Left kidney (tissue), 2 donors: ENCODE measurements around the gene HS1BP3. TPM values are rescaled to one million over a fixed set of nuclear protein-coding genes. Genes with fewer than 3 reads are reported as not detected.

ENCODE experiments used
- DNase-seq: peaks from one replicate; pipeline ENCODE4 v3.0.0-alpha.2; 2013
- polyA plus RNA-seq: library from polyadenylated mRNA; unstranded; fragments of 120-200 nt; gene quantifications from one replicate; pipeline ENCODE4 v1.2.1, GENCODE V29; 2013; ENCODE audit not compliant: insufficient read length

HS1BP3 gene
- polyA plus RNA-seq, 1 donor = 14.6 TPM

DNA sequence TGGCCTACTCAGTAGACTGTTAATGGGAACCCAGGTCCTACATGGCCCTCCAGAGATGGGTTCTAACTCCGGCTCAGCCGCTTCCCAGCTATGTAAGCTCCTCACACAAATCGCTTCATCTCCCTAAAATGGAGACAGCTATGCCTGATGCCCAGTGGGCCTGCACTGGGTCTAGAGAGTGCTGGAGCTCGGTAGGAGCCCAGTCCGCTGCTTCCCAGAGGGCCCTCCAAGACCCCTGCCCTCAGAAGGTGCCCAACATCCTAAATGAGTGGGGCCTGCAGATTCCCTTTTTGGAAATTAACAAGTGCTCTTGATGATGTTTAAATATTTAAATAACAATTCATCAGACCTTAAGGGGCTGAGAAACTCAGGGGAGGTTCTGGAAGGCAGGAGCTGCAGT lies 47.1 kb downstream of the HS1BP3 start:
- no peak for DNase-seq

GRCh38 chr2:20602803-20603202 lies 48.1 kb downstream of the HS1BP3 start:
- DNase-seq = no peak

DNA sequence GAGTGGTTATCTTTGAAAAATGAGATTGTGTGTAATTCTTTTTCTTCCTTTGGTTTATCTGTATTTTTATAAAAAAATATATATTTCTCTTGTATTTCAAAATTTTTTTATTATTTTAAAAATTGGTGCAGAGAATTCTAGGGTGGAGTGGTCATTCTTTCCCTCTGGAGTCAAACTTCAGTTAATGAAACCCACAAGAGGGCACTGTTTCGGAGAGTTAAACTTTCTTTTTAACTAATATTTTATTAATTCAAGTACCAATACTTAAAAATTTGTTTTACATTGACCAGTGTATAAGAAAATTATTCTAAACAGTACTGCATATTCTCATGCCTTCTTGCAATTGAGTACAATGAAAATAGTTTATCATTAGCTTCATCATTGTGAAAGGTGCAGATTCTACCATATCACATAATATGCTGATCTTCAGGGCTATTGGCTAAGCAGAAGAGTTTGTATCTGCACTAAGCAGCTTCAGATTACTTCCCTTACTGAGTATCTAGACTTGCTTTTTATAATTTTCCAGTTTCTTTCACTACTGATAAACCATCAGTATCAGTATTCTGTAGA lies 50.1 kb downstream of the HS1BP3 start:
- no peak for DNase-seq

GRCh38 chr2:20599861-20600461 lies 50.9 kb downstream of the HS1BP3 start:
- no peak for DNase-seq

GRCh38 chr2:20599001-20599600 lies 51.8 kb downstream of the HS1BP3 start:
- DNase-seq = no peak

GRCh38 chr2:20597860-20598183 lies 53.1 kb downstream of the HS1BP3 start:
- no peak for DNase-seq

DNA sequence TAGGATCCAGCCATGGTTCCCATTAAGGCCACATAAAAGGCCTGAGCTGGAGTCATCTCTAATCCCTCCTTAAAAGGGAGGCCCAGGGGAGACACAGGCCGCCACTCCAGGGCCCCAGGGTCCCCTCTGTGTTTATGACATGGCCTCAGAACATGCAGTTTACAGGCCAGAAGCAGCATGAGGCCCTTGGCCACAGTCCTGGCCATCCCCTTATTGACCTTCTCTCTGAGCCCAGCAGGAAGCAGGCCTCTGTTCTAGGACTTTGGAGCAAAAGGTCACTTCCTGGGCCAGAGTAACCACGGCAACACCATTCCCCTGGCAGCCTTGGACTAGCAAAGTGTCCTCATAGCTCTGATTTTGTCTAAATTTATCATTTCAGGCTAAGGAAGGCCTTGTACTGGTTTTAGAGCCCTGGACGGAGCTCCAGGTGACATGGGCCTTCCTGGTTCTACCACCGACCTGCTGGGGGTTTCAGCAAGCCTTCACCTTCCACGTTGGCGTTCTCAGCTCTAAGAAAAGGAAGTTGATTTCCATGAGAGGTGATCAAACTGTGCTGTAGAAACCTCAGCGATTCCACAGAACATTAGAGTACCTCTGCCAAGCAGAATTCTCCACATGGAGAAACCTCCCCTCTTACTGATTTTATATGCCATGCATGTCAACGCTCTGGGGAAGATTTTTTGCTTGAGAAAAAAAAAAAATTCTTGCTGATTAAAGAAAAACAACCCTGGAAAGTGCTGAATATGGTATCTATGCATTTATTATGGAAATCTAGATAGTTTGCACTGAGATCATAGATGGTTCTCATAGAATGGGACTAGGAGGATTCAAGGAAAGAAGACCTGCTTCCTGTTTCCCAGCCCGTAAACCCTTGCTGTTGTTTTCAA lies 53.7 kb downstream of the HS1BP3 start:
- DNase-seq = no peak

DNA sequence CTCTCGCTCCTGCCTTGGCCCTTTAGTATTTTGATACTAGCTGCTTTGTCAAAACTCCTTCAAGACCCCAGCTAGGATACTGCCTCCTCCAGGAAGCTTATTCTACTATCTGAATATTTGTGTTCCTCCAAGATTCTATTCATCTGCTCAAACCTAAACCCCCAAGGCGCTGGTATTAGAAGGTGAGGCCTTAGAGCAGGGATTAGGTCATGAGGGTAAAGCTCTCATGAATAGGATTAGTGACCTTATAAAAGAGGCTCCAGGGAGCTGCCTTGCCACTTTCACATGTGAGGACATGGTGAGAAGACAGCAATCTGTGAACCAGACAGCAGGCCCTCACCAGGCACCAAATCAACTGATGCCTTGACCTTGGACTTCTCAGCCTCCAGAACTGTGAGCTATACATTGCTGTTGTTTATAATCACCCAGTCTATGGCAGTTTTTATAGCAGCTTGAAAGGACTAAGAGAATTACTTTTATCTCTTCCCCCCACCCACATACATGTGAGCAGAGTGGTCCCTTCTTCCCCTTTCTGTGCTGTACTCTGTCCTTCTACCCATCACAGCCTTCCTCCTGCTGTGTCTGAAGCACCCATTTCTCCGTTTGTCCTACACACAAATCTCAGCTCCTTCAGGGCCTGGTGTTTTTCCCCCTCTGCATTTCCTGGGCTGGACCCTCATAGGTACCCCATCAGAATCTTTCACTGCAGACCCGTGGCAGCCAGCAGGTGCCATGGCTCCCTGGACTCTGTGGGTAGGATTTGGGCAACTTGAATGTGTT lies 54.5 kb downstream of the HS1BP3 start:
- no peak for DNase-seq

GRCh38 chr2:20595439-20596192 lies 55.3 kb downstream of the HS1BP3 start:
- no peak for DNase-seq

DNA sequence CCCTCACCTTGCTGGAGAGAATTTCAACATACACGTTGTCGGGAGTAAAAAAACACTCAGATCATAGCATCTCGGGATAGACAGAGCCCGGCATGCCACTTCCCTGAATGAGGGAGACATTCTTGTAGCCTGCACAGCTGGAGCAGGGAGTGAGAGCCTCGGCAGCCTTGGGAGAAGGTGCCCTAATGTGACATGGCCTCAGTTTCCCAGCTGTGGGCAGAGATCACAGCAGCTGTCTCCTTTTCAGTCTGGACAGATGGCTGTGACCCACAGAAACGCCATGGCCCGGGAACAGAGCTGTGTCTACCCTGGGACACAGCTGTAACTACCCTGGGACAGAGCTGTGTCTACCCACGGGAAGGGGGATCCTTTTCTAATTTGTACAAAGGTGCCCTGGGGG lies 55.9 kb downstream of the HS1BP3 start:
- DNase-seq = no peak

DNA sequence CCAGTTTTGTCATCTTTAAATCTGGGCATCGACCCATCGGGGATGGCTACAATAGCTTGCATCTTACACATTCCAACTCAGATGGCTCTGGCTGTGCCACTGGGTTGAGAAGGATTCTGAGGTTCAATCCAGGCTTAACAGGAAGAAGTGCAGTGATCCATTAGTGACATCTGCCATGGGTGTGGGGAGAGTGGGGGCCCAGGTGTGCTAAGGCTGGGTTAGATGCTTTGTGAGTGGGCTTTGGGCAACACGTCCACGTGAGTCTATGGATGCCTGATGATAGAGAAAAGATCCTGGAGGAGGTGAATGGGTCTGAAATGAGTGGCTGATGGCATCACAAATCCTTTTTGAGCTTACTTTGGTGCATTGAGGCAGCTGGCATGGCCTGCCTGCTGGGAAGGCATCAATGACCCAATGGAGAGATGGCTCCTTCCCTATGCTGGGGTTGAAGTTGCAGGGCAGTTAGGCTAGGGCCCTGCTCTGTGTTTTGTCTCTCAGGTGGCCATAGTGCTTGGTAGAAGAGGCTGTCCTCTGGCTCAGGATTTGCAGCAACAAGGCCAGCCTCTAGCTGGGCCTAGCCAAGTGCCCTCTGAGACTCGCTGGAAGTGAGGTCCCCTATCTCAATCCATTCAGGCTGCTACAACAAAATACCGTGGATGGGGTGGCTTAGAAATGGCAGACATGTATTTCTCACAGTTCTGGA lies 56.7 kb downstream of the HS1BP3 start:
- no peak for DNase-seq

DNA sequence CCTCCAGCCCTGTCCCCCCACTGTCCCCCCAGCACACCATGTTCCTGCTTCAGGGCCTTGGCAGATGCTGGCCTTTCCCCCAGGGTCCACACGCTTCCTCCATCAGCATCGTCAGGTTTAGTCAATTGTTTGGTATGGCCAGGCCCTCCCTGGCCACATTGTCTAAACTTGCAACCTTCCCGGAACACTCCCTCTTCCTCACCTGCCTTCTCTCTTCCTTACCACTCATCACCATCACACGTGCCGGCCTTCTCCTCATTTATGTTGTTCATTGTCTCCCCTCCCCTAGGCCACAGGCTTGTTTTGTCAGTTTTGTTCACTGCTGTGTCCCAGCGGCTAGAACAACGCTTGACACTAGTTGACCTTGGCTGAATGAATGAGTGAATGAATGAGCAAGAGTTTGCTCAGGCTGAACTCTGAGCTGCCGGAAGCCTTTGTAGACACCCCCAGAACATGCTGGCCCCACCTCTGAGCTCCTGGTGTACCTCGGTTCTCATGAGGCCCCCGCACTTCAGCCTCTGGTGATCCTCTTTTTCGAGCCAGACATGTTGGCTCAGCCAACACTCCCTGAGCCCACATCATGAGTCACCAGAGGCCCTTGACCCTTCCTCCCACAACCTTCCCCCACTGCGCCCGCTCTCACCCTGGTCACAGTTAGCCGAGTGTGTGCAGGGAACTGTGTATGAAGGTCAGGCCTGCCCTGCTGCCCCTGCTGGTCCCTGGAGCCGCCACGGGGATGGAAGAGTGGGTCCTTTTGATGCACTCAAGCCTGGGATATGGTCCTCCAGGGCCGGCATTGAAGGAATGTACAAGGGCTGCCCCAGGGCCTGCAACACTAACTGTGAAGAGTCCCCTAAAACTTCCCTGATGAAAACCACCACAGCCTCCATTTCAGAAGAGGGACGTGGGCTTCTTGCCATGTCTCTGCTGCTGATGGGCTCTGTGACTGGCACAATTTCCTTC lies 57.5 kb downstream of the HS1BP3 start:
- no peak for DNase-seq

DNA sequence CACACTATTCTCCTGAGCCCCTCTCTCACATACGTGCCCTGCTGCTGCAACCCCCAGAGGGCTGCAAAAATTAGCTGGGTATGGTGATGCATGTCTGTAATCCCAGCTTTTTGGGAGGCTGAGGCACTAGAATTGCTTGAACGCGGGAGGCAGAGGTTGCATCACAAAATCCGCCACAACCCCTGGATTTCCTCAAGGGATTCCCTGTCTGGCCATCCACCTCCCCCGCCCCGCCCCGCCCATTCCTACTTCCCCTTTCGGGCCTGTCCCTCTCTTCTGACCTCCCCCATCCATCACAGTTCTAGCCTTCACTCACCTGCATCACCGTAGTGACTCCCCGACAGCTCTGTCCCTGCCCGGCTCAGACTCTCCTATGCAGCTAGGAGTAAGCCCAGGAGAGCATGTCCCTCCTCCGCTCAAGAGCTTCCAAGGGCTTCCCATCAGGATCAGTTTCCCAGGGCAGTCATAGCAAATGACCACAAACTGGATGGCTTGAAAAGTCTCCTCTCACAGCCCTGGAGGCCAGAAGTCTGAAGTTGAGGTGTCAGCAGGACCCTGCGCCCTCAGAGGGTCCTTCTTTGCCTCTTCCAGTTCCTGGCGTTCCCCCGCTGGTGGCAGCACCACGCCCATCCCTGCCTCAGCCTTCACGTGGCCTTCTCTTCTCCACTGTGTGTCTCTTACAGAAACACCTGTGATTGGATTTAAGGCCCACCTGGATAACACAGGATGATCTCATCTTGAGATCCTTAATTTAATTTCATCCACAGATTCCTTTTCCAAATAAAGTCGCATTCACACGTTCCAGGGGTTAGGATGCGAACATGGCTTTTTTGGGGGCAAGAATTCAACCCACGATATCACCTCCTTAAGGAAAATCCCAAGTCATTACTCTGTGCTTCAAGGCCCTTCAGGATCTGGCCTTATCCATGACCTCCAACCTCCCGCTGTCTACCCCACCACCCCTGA lies 58.5 kb downstream of the HS1BP3 start:
- no peak for DNase-seq

DNA sequence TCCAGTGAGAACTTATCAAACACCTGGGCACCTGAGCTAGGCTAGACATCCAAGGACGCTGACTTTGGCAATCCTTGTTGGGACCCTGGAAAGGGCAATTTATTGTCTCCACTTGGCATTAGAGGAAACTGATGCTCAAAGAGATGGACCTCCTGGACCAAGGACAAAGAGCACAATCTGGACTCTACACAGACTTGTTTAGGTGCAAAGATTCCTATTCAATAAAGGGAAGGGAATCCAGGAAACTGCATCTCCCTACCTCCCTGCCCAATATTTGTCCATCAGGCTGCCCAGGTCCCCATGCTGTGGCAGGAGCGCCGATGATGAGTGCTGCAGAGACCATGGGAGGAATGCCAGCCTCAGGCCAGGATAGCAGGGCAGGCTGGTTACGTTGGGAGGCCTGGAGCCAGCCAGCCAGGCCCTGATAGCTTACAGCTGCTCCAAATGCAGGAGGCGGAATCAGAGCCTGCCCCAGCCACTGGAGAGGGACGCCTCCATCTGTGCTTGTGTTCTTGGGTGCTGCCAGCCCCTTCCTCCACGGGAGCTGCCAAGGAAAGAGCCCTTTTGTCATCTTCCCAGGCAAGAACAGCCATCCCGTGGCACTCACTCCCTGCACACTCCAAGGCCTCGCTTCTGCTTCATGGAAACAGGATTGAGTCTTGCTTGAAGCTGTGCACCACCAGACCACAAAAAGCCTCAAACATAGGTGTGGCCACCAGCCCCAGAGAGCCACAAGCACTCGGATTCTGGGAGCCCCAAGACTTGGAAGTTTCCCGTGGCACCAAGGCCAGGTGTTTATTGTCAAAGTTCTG lies 60.0 kb downstream of the HS1BP3 start:
- DNase-seq = no peak

DNA sequence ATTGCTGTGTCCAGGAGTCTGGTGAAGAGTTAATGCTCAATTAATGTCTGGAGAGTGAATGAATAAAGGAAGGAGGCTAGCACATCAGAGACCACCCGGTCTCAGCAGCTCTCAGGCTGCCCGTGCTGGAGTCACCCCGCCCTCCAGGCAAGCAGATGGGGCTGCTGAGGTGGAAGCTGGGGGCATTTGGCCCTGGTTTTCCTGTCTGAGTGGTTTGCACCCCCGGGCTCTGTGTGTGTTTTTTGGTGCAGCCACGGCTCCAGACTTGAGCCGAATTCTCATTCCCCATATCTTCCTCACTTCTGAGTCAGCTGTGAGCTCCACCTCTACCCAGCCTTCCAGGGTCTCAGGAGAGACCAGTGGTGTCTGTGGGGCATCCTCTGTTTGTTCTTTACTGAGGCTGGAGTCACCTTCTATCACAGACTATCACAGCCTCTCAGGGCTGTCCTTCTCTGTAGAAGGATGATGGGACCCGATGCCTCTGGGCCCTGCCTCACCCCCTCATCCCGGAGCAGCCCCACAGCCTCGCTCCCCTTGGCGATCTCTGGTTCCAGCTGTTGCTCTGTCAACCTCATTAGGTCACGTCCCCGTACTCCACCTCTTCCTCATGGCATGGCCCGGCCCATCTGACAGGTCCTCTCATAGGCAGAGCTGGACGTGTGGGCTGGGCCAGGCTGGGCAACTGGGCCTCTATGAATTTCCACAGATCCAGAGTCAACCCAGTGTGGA lies 60.8 kb downstream of the HS1BP3 start:
- DNase-seq = no peak

DNA sequence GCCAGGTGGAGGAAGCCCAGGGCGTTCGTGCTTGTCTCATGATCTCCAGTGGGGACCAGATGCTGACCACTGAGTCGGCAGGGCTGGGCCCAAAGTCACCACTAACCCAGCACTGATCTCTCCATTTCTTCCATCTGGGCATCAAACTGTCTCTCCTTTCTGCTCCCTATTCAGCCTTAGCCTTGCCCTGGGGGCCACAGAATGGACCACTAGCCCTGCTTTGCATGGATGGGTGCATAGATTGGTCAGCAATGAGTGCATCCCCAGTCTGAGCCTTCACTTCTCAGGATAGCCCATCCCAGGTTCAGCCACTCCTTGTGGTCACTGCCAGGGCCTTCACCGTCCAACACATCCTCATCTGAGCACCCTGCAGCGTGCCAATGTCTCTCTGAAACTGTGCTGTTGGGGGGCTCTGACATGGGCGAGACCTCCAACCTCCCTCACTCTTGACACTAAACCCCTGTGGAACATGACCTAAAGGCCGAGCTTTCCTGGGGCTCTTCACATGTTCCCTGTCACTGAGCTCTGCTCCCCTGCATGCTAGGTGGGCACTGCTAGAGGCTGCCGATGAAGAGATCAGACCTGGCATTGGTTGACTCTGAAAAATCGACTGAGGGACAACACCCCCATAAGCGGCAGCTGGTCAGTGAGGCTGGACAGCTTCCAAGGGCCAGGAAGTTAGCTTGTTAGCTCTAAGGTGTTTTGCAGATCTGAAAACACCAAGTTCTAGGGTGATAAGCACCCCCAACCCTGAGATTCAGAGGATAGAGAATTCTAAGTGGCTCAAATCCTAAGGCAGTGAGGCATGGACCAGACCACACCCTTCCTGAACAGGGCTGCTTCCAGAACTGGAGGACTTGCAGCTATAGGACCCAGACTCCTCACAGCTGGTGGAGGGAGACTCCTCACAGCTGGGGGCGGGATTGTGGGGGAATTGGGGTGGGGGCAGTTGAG lies 61.7 kb downstream of the HS1BP3 start:
- no peak for DNase-seq
